ENCODE results near the gene EVPL.
"Not testable (repeated sequence)": the region's sequence is repeated elsewhere in the genome, so short reads cannot be mapped to it uniquely, and the experiment has no call there.

Gene EVPL

GRCh38 chr17:76046064-76046463 lies 19.0 kb upstream of the EVPL start:
- DNase-seq: no peak

- DNase-seq: not testable (repeated sequence)
These were observed 17.4 kb upstream of the EVPL start for GRCh38 chr17:76044475-76045007.

- DNase-seq: not testable (repeated sequence)
These were observed 15.8 kb upstream of the EVPL start for GRCh38 chr17:76042868-76043267.

GRCh38 chr17:76040376-76040775 lies 13.3 kb upstream of the EVPL start:
- no peak for DNase-seq

- DNase-seq: no peak
These were observed 12.0 kb upstream of the EVPL start for GRCh38 chr17:76039121-76039520.

- no peak for DNase-seq
These were observed 10.9 kb upstream of the EVPL start for GRCh38 chr17:76038050-76038449.

- DNase-seq: no peak
These were observed 9.6 kb upstream of the EVPL start for GRCh38 chr17:76036497-76037261.

- no peak for DNase-seq
These were observed 7.6 kb upstream of the EVPL start for GRCh38 chr17:76034428-76035350.

- no peak for DNase-seq
These were observed 6.0 kb upstream of the EVPL start for GRCh38 chr17:76033139-76033538.

- no peak for DNase-seq
These were observed 5.6 kb upstream of the EVPL start for GRCh38 chr17:76032780-76033108.

- DNase-seq: peak; percentile 5
These were observed 5.1 kb upstream of the EVPL start for GRCh38 chr17:76032073-76032779.

GRCh38 chr17:76026714-76027158 lies 370 bp downstream of the EVPL start:
- no peak for DNase-seq

GRCh38 chr17:76025294-76025693 lies 1.8 kb downstream of the EVPL start:
- no peak for DNase-seq

- no peak for DNase-seq
These were observed 2.8 kb downstream of the EVPL start for GRCh38 chr17:76024353-76024752.

- DNase-seq: no peak
These were observed 3.2 kb downstream of the EVPL start for GRCh38 chr17:76023900-76024237.

GRCh38 chr17:76022973-76023899 lies 3.9 kb downstream of the EVPL start:
- no peak for DNase-seq

GRCh38 chr17:76022285-76022684 lies 4.8 kb downstream of the EVPL start:
- no peak for DNase-seq

- DNase-seq: no peak
These were observed 7.2 kb downstream of the EVPL start for GRCh38 chr17:76019833-76020467.

GRCh38 chr17:76018801-76019200 lies 8.3 kb downstream of the EVPL start:
- DNase-seq: no peak

- no peak for DNase-seq
These were observed 8.8 kb downstream of the EVPL start for GRCh38 chr17:76018340-76018680.

GRCh38 chr17:76017481-76018339 lies 9.4 kb downstream of the EVPL start:
- no peak for DNase-seq

Measured in SHP77 treated with DMSO at 0.1 percent for 48 hours (cell line).